ENCODE measurements around the gene SLC6A20. TPM values are rescaled to one million over a fixed set of nuclear protein-coding genes. Genes with fewer than 3 reads are reported as not detected.

SLC6A20 gene
- total RNA-seq, 1 donor from 2014 or later = 2.9 TPM

DNA sequence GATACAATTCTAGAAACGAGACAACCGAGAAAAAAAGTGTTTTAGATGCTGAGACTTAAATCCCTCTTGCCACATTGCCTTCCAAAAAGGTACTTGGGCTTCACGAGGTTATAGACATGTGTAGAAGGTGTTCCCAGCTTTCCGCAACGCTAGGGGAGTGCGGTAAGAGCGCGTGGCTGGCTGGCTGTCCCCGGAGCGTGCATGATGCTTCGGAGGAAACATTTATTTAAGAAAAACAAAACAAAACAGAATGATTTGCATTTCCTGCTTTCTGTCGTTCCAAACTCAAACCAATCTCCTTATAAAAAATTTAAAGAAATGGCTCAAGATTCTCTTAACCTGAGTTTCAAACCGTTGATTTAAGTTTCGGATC, 841 bp downstream of the SLC6A20 start:
- Histone ChIP-seq H3K4me1 (peaks cover 13% of the 10 kb centered on the region), H3K4me3 (peak overlapping the region; percentile 37 to 45), H3K27me3 (no peaks in the 10 kb centered on the region), H3K27ac (no peak overlapping the region), H3K36me3 (no peaks in the 10 kb centered on the region), H3K9me3 (no peaks in the 10 kb centered on the region)
- DNase-seq (ENCODE audit: extremely low spot score in 2 of 2) = no peak
- TF ChIP-seq POLR2A (IDR thresholded peaks at IDR 0.05) (no peak), POLR2AphosphoS5 (IDR thresholded peaks at IDR 0.05; ENCODE audit: insufficient read depth in 1 of 2, low read depth in 1 of 2) (no peak), CTCF (IDR thresholded peaks at IDR 0.05) (no peak)
- intact Hi-C loops (cut with DNase I) = no loop called here

DNA sequence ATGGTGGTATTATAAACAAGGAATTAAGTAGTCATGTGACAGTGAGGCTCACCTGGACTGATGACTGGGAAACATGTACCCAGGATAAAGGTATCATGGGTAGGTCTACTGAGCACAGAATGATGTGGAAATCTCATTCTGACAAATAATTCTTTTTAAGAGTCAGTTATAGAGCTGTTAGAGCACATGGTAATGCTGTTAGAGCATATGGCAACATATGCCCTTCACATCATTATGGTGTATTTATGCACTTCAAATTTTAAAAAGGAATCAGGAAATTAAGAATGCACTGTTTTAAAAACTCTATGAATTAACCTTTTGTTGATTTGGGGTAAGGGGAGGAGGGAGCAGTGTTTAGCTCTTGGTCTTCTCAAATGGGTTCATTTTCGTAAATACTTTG, 1.7 kb downstream of the SLC6A20 start:
- TF ChIP-seq CTCF (IDR thresholded peaks at IDR 0.05) (no peak), POLR2A (IDR thresholded peaks at IDR 0.05) (no peak), POLR2AphosphoS5 (IDR thresholded peaks at IDR 0.05; ENCODE audit: insufficient read depth in 1 of 2, low read depth in 1 of 2) (no peak)
- H3K36me3 ChIP-seq = no peaks in the 10 kb centered on the region
- intact Hi-C loops (cut with DNase I) = no loop called here
- H3K27me3 ChIP-seq = no peaks in the 10 kb centered on the region
- no peak overlapping the region for H3K4me3 ChIP-seq
- no peak for DNase-seq (ENCODE audit: extremely low spot score in 2 of 2)
- H3K9me3 ChIP-seq = no peaks in the 10 kb centered on the region
- no peak overlapping the region for H3K27ac ChIP-seq
- H3K4me1 ChIP-seq = peaks cover 13% of the 10 kb centered on the region

GRCh38 chr3:45794177-45794560, 2.2 kb downstream of the SLC6A20 start:
- Histone ChIP-seq H3K27ac (no peak overlapping the region), H3K4me3 (no peak overlapping the region), H3K36me3 (no peaks in the 10 kb centered on the region), H3K27me3 (no peaks in the 10 kb centered on the region), H3K9me3 (no peaks in the 10 kb centered on the region), H3K4me1 (peaks cover 13% of the 10 kb centered on the region)
- DNase-seq (ENCODE audit: extremely low spot score in 2 of 2) = peak in 1 of 2 donors; percentile 70
- intact Hi-C loops (cut with DNase I) = no loop called here
- TF ChIP-seq POLR2A (IDR thresholded peaks at IDR 0.05) (no peak), CTCF (IDR thresholded peaks at IDR 0.05) (no peak), POLR2AphosphoS5 (IDR thresholded peaks at IDR 0.05; ENCODE audit: insufficient read depth in 1 of 2, low read depth in 1 of 2) (no peak)

- Histone ChIP-seq H3K36me3 (no peaks in the 10 kb centered on the region), H3K27ac (no peak overlapping the region), H3K9me3 (no peaks in the 10 kb centered on the region), H3K4me1 (peaks cover 13% of the 10 kb centered on the region), H3K27me3 (no peaks in the 10 kb centered on the region), H3K4me3 (no peak overlapping the region)
- TF ChIP-seq POLR2AphosphoS5 (IDR thresholded peaks at IDR 0.05; ENCODE audit: insufficient read depth in 1 of 2, low read depth in 1 of 2) = no peak
- TF ChIP-seq POLR2A (IDR thresholded peaks at IDR 0.05) = no peak
- TF ChIP-seq CTCF (IDR thresholded peaks at IDR 0.05) = no peak
- DNase-seq (ENCODE audit: extremely low spot score in 2 of 2) = peak in 1 of 2 donors; percentile 52
- intact Hi-C loops (cut with DNase I) = no loop called here
These were observed 2.7 kb downstream of the SLC6A20 start for GRCh38 chr3:45793482-45794176.

DNA sequence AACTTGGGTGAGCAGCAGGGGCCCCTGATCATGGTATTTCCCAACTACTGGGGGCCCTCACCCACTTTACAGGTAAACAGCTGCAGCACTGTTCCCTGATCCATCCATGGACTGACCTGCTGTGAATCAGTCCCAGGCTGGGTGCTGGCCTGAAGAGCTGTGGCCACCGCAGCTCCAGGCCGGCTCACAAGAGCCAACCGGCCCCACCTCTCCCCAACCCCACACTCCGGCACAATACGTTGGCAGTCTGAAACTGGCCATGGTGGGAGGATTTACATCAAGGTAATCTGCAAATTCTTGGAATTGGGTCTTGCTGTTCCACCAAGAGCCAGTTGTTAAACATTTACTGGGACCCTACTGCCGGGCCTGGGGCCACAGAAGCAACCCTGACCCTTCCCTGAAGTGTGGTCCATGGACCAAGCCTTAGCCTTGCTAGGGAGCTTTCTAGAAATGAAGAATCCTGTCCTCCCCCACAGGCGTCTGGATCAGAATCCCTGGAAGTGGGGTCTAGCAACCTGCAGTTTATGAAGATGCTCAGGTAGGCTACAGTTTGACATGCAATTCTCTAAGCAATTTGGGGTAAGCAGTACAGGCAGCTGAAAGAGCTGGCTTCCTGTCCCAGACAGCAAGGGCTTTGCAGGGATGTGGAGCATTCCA, 3.7 kb downstream of the SLC6A20 start:
- H3K9me3 ChIP-seq = no peaks in the 10 kb centered on the region
- intact Hi-C loops (cut with DNase I) = no loop called here
- no peak overlapping the region for H3K27ac ChIP-seq
- H3K36me3 ChIP-seq = no peaks in the 10 kb centered on the region
- H3K4me3 ChIP-seq = no peak overlapping the region
- peak; percentile 70 to 77 for DNase-seq (ENCODE audit: extremely low spot score in 2 of 2)
- TF ChIP-seq POLR2A (IDR thresholded peaks at IDR 0.05) (no peak), CTCF (IDR thresholded peaks at IDR 0.05) (no peak), POLR2AphosphoS5 (IDR thresholded peaks at IDR 0.05; ENCODE audit: insufficient read depth in 1 of 2, low read depth in 1 of 2) (no peak)
- no peaks in the 10 kb centered on the region for H3K27me3 ChIP-seq
- peaks cover 13% of the 10 kb centered on the region for H3K4me1 ChIP-seq
